GM18508 (cell line): ENCODE results near the gene FAU.
"Not testable (repeated sequence)": the region's sequence is repeated elsewhere in the genome, so short reads cannot be mapped to it uniquely, and the experiment has no call there.

Experiments
- ATAC-seq: cut with Tn5 transposase; IDR thresholded peaks from one replicate; pipeline ENCODE4 v1.9.1; 2021; ENCODE audit warnings: moderate number of reproducible peaks; ENCODE audit not compliant: insufficient read depth, unreplicated experiment

Gene FAU

GRCh38 chr11:65121865-65122696 lies at the start of gene FAU, which contains the start of gene MRPL49:
TSS of gene FAU (minus strand) at chr11:65122134. CDS start at chr11:65121813, 321 bp downstream.
TSS of gene MRPL49 (plus strand) at chr11:65122321. CDS start at chr11:65122347, 26 bp downstream.
- ATAC-seq: peak; percentile 50

DNA sequence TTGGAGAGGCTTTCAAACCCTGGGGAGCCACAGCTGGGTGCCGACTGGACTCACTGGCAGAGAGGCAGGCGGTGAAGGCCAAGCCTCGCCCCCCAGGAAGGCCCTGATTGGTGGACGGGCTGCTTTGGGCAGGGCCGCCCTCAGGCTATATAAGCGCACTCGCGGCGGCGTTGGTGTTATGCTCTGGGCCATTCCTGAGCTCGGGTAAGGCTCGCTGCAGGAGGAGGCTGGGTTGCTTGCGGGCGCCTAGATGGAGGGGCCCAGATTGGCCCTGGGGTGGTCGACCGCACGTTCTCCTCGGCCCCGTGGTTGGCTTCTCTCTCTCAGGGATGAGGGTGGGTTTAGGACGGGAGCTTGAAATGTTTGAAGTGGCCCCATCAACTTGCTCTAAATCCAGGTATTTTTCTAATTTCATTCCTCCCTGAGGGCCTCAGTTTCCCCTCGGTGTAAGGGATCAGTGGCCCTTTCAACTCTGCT lies 48.2 kb upstream of the FAU start, which contains the start of gene SPDYC:
TSS of gene SPDYC (plus strand) at position 176 of the 477 bp plus-strand sequence. CDS start 1,125 bp downstream, outside the sequence.
- no peak for ATAC-seq

GRCh38 chr11:65169164-65169641 lies 47.3 kb upstream of the FAU start:
- ATAC-seq: no peak

DNA sequence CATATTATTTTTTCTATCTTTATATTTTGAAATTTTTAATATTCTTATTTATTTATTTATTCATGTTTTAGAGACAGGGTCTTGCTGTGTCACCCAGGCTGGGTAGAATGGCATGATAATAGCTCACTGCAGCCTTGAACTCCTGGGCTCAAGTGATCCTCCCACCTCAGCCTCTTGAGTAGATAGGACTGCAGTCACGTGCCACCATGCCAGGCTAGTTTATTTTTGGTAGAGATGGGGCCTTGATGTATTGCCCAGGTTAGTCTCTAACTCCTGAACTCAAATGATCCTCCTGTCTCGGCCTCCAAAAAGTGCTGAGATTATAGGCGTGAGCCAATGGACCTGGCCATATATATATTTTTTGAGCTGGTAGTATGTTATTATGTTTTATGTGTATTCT lies 45.7 kb upstream of the FAU start:
- ATAC-seq: no peak

GRCh38 chr11:65166893-65167292 lies 45.0 kb upstream of the FAU start:
- no peak for ATAC-seq

- no peak for ATAC-seq
Measured at GRCh38 chr11:65165410-65166317, 43.7 kb upstream of the FAU start.

DNA sequence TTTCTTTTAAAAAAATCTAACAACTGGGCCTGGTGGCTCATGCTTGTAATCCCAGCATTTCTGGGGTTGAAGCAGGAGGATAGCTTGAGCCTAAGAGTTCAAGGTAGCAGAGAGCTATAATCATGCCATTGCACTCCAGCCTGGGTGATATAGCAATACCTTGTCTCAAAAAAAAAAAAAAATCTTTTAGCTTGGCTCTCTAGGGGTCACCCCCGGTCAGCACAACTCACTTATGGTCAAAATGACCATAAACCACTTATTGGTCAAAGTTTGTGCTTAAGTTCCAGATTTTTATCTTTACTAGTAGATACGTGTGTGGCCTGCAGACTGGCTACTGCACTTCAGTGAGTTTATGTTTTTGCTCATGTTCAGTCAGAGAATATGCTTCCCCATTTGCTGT lies 41.8 kb upstream of the FAU start:
- ATAC-seq: no peak

DNA sequence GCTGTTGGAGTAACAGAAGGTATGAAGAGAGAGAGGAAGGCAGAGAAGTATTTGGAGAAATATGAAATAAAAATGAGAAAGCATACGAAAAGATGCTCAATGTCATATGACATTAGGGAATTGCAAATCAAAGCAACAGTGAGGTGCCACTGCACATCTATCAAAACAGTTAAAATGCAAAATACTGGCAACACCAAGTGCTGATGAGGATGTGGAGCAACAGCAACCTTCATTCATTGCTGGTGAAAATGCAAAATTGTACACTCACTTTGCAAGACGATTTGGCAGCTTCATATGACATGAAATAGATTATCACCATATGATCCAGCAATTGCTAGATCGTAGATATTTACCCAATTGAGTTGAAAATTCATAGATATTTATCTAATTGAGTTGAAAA lies 38.7 kb upstream of the FAU start:
- no peak for ATAC-seq

- ATAC-seq: no peak
Measured at GRCh38 chr11:65159012-65159411, 37.1 kb upstream of the FAU start.

DNA sequence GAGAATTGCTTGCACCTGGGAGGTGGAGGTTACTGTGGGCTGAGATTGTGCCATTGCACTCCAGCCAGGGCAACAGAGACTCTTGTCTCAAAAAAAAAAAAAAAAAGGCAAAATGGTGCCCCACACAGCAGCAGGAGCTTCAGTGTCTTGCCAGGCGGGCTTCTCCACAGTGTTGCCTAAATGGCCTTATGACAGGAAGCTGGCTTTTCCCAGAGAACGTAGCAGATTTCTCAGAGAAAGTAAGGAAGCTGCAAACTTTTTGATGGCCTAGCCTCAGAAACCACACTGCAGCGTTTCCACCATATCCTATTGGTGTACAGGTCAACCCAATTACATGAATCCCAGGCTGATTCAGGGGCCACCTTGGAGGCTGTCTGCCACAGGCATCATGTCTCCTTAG lies 35.4 kb upstream of the FAU start:
- ATAC-seq: no peak

GRCh38 chr11:65156926-65157325 lies 35.0 kb upstream of the FAU start:
- no peak for ATAC-seq

DNA sequence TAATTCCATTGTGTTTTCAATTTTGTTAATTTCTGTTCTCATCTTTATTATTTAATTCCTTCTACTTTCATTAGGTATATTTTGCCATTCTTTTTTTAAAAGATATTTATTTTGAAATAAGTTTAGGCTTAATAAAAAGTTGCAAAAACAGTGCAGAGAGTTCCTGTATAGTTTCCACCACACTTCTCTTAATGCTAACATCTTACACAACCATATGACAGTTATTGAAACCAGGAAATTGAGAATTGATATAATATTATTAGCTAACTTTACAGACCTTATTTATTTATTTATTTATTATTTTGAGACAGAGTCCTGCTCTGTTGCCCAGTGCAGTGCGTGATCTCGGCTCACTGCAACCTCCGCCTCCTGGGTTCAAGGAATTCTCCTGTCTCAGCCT lies 34.3 kb upstream of the FAU start:
- ATAC-seq: no peak

DNA sequence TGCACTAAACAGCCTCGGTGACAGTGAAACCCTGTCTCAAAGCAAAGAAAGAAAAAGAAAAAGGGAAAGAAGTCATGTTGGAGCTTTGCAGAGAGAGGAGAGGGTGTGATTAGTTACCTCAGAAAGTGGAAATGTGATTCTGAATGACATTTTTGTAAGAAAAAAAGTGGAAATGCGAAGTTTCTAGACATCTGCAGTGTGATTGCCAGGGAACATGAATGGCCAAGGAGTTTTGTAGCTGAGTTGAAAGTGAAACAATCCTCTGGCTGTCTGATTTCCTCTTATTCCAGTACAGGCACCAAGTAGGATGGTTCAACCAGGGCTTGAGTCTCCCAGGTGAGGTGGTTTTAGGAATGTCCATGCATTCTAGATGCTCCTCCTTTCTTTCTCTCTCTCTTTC lies 30.2 kb upstream of the FAU start:
- no peak for ATAC-seq

DNA sequence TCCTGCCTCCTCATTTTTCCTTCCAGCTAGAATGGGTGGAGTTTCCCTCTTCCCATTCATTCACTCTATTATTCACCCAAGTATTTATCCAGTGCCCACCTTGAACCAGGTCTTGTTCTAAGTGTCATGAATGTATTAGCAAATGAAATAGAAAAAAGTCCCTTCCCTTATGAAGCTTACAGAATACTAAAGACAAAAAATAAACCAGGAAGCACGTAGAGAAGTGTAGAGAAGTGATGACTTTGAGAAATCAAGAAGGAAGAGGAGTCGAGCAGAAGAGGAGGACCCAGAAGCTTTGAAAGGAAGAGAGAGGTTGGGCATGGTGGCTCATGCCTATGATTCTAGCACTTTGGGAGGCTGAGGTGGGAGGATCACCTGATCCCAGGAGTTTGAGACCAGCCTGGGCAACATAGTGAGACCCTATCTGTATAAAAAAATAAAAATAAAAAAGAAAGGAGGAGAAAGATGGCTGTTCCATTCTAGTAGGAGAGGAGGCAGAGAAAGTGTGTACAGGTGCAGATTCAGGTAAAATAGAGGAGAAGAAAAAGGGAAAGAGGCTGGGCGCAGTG lies 29.5 kb upstream of the FAU start:
- no peak for ATAC-seq

DNA sequence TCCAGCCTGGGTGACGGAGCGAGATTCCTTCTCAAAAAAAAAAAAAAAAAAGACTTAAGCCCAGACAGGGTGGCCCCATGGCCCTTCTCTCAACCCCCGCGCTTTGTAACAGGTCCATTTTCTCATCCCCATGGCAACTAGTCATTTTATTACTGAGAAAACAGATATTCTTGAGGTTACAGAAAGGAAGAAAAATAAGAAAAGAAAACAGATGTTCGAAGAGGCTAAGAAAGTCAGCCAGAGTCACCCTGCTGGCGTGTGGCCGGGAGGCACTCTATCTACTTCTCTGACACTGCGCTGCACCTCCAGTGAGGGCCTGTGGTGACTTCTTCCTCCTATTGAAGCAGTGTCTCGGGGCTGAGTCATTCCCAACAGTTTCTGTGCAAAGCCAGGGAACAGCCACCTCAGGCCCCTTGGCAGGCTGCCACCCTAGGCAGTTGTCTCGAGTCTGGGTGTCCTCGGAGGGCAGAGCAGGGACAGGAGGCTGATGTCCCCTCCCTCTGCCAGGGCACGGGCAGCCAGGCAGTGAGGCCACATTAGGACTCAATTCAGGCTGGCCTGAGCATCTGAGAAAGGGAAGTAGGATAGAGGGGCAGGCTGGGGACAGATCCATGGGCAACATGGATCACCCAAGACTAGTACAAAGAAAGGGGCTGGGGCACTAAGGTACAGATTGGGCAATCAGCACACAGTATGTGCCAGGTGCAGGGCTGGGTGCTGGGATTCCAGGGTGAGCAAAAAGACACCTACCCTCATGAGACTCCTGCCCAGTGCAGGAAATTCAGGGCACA lies 28.8 kb upstream of the FAU start:
- ATAC-seq: no peak

- not testable (repeated sequence) for ATAC-seq
Measured at GRCh38 chr11:65150131-65150508, 28.2 kb upstream of the FAU start.

DNA sequence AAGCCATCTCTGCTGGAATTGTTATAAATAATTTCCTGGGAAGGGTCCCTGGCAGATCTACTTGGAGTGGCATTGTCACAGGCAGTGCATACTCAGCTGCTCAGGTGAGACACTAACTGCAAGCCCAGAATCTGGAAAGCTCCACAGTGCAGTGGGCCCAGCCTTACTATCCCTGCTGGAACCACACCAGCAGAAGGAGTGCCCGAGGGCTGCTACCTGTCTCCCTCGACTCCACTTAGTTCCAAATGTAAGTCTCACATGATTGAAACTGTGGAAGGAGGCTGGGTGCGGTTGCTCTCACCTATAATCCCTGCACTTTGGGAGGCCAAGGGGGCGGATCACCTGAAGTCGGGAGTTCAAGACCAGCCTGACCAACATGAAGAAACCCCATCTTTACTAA lies 26.7 kb upstream of the FAU start:
- ATAC-seq: no peak

- ATAC-seq: no peak
Measured at GRCh38 chr11:65147352-65148075, 25.6 kb upstream of the FAU start.

DNA sequence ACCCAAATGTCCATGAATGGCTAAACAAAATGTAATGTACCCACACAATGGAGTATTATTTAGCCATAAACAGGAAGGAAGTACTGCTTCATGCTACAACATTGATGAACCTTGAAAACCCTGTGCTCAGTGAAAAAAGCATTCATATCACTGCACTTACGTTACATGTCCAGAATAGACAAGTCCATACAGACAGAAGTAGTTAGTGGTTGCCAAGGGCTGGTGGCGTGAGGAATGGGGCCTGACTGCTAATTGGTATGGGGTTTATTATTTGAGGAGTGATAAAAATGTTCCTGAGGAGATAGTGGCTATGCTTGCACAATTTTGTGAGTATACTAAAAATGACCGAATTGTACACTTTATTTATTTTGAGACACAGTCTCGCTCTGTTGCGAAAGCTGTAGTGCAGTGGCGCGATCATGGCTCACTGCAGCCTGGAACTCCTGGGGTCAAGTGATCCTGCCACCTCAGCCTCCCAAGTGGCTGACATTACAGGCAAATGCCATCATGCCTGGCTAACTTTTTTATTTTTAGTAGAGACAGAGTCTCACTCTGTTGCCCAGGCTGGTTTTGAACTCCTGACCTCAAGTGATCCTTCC lies 20.1 kb upstream of the FAU start:
- ATAC-seq: no peak
